Fibroblast of villous mesenchyme (primary cell): ENCODE measurements around the gene RIMS4. TPM values are rescaled to one million over a fixed set of nuclear protein-coding genes. Genes with fewer than 3 reads are reported as not detected.

Experiments
- DNase-seq: peaks from one replicate; pipeline ENCODE4 v3.0.0-alpha.2; 2010; ENCODE audit warnings: low read depth
- H3K4me3 ChIP-seq: 2 replicates; pipeline ENCODE4 v1.5.1; 2011; ENCODE audit warnings: low read depth, mild to moderate bottlenecking, low read length
- total RNA-seq: library from RNA; depleted of rRNA; stranded (reverse); fragments of >200 nt; gene quantifications from 2 replicates; pipeline ENCODE4 v1.2.3, GENCODE V29; 2012
- TF ChIP-seq, protein P1 (sequence below): IDR thresholded peaks from 2 replicates; pipeline ENCODE4 v1.5.1; 2012; ENCODE audit warnings: low read depth, mild to moderate bottlenecking, low read length; ENCODE audit not compliant: insufficient read depth

RIMS4 gene
- total RNA-seq, 1 donor, result not detected

GRCh38 chr20:44724423-44725091 lies 85.8 kb downstream of the RIMS4 start:
- no peak overlapping the region for H3K4me3 ChIP-seq
- TF ChIP-seq, protein P1, sequence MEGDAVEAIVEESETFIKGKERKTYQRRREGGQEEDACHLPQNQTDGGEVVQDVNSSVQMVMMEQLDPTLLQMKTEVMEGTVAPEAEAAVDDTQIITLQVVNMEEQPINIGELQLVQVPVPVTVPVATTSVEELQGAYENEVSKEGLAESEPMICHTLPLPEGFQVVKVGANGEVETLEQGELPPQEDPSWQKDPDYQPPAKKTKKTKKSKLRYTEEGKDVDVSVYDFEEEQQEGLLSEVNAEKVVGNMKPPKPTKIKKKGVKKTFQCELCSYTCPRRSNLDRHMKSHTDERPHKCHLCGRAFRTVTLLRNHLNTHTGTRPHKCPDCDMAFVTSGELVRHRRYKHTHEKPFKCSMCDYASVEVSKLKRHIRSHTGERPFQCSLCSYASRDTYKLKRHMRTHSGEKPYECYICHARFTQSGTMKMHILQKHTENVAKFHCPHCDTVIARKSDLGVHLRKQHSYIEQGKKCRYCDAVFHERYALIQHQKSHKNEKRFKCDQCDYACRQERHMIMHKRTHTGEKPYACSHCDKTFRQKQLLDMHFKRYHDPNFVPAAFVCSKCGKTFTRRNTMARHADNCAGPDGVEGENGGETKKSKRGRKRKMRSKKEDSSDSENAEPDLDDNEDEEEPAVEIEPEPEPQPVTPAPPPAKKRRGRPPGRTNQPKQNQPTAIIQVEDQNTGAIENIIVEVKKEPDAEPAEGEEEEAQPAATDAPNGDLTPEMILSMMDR, result no peak
- no peak for DNase-seq

DNA sequence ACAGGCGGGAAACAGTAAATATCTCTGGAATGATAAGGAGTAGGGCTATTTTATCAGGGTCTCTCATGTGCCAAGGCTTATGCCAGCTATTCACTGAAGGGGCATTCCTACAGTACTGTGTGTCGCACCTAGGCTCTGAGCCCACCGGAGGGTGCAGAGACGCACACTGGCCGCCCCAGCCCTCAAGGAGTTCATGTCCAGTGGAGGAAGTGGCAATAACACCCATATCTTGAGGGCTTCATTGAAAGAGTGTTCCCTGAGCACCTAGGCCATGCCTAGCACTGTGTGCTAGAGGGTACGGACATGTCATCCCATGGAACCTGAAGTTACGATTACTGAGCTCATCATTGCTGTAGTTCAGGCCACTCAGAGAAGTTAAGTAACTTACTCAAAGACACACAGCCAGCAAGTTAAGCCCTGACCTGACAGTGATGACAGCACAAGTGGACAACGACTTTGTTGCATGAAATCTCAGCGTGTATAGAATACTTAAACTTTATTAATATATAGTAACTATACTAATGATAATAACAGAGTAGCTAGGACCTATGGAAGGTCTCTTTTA lies 86.5 kb downstream of the RIMS4 start:
- DNase-seq, result no peak
- TF ChIP-seq, protein P1, result no peak

DNA sequence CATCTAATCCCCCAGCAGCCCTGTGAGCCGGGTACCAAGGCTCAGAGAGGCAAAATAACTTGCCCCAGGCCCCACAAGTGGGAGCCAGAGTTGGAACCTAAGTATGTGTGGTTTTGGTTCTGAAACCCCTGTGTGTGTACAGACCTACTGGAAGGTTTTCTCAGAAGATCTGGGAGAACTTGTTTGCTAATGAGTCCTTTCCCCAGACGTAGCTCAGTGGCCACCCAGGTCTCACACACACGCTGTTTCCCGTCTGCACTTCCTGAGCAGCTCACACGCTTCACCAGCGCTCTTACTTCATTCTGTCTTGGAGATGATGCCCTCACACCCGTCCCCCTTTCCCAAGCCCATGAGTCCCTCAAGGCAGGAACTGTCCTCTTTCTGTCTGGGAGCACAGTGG lies 87.0 kb downstream of the RIMS4 start:
- TF ChIP-seq, protein P1, result no peak
- no peak for DNase-seq
- H3K4me3 ChIP-seq, result no peak overlapping the region

More for the DNA sequence above, 86.5 kb downstream of the RIMS4 start:
- H3K4me3 ChIP-seq, result no peak overlapping the region

DNA sequence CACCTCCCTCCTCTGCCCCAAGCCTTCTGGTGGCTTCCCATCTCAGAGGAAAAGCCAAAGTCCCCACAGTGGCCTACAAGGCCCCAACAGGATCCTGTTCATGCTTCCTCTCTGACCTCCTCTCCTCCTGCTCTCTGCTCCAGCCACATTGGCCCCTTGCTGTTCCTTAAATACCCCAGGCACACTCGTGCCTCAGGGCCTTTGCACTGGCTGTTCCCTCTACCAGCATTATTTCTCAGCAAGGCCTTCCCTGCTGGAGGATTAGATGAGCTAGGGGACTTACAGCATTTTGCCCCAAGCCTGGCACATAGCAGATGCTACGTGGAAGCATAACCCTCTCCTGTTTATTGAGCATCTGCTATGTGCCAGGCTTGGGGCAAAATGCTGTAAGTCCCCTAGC lies 87.4 kb downstream of the RIMS4 start:
- H3K4me3 ChIP-seq, result no peak overlapping the region
- DNase-seq, result no peak
- TF ChIP-seq, protein P1, result no peak

DNA sequence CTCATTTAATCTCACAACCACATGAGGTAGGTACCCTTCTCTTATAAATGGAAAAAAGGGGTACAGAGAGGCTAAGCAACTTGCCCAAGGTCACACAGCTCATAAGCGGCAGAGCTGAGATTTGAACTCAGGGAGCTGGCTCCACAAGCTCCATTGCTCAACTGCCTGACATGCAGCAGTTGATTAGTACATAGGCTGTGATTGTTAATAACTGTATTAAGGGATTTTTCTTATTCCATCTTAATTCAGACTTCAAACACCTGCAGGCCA lies 88.6 kb downstream of the RIMS4 start:
- TF ChIP-seq, protein P1, result no peak
- DNase-seq, result no peak
- no peak overlapping the region for H3K4me3 ChIP-seq

DNA sequence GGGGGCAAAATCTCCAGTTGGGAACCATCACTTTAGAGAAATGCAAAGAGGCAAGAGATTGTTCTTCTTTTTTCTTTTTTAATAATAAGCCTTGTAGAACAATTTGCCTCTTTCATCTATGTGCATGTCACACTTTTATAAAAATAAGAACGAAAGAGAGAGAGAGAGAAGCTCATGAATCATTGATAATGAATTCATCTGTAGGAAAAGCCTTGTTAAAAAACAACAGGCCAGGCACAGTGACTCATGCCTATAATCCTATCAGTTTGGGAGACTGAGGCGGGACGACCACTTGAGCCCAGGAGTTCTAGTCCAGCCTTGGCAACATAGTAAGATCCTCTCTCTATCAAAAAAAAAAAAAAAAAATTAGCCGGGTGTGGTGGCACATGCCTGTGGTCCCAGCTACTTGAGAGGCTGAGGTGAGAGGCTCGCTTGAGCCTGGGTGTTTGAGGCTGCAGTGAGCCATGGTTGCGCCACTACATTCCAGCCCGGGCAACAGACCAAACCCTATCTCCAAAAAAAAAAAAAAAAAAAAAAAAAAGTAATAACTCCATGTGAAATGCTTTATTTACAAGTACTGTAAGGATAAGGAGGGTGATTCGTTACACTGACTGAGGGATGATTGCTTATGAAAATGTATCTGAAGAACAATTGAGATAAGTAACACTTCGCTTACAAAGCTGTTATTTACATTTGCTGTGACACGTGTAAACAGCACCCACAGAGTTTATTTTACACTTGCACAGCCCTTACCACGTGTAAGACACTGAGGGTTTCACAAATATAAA lies 89.2 kb downstream of the RIMS4 start:
- DNase-seq, result peak; percentile 94
- no peak overlapping the region for H3K4me3 ChIP-seq
- TF ChIP-seq, protein P1, result no peak

DNA sequence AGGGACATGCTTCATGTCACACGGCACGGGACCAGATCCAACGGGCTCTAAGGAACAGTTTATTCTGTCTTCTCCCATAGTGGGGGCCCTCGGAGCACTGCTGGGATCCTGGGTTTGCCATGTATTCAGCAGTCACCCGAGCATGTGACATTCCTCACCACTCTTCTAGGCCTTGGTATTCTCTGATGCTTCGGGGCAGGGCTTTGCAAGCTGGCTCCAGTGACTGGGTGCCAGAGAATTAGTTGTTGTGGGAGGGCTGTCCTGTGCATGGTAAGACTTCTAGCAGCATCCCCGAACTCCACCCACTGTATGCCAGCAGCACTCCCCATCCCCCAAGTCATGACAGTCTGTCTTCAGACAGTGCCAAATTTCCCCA lies 89.7 kb downstream of the RIMS4 start:
- H3K4me3 ChIP-seq, result no peak overlapping the region

More for the DNA sequence above, 89.7 kb downstream of the RIMS4 start:
- DNase-seq, result peak; percentile 56
- TF ChIP-seq, protein P1, result no peak
